GM23248 (cell line): ENCODE results near the gene SLC8A2. TPM values are rescaled to one million over a fixed set of nuclear protein-coding genes. Genes with fewer than 3 reads are reported as not detected.

Experiments used
- DNase-seq: peaks from one replicate; pipeline ENCODE4 v3.0.0-alpha.2; 2015
- H2AFZ ChIP-seq: fragments of 200-600 bp; sonication (generic); 2 replicates; pipeline ENCODE4 v1.6.1; 2016; ENCODE audit warnings: antibody characterized with exemption
- H3F3A ChIP-seq: fragments of 200-600 bp; sonication (generic); 2 replicates; pipeline ENCODE4 v1.6.1; 2016; ENCODE audit warnings: mild to moderate bottlenecking, antibody characterized with exemption, mixed run types; ENCODE audit not compliant: insufficient read depth
- H3K27ac ChIP-seq: fragments of 200-600 bp; sonication (generic); 2 replicates; pipeline ENCODE4 v1.5.1; 2016; ENCODE audit warnings: mild to moderate bottlenecking
- H3K27me3 ChIP-seq: fragments of 200-600 bp; sonication (generic); replicated peaks from 2 replicates; pipeline ENCODE4 v1.6.1; 2016; ENCODE audit warnings: mild to moderate bottlenecking; ENCODE audit not compliant: insufficient read depth
- H3K36me3 ChIP-seq: fragments of 200-600 bp; sonication (generic); 2 replicates; pipeline ENCODE4 v1.6.1; 2016; ENCODE audit warnings: low read depth, mild to moderate bottlenecking
- H3K4me1 ChIP-seq: fragments of 200-600 bp; sonication (generic); 2 replicates; pipeline ENCODE4 v1.6.1; 2016; ENCODE audit warnings: mild to moderate bottlenecking; ENCODE audit not compliant: insufficient read depth
- H3K4me2 ChIP-seq: fragments of 200-600 bp; sonication (generic); one replicate; pipeline ENCODE4 v1.6.1; 2016; ENCODE audit warnings: mild to moderate bottlenecking; ENCODE audit not compliant: unreplicated experiment
- H3K4me3 ChIP-seq: fragments of 200-600 bp; sonication (generic); 2 replicates; pipeline ENCODE4 v1.5.1; 2016; ENCODE audit warnings: mild to moderate bottlenecking
- H3K79me2 ChIP-seq: fragments of 200-600 bp; sonication (generic); 2 replicates; pipeline ENCODE4 v1.6.1; 2016; ENCODE audit warnings: mild to moderate bottlenecking; ENCODE audit not compliant: insufficient read depth
- H3K9ac ChIP-seq: fragments of 200-600 bp; sonication (generic); 2 replicates; pipeline ENCODE4 v1.6.1; 2016; ENCODE audit warnings: mild to moderate bottlenecking
- H3K9me2 ChIP-seq: fragments of 200-600 bp; sonication (generic); 2 replicates; pipeline ENCODE4 v1.6.1; 2016; ENCODE audit warnings: mixed run types, mild to moderate bottlenecking, moderate library complexity; ENCODE audit not compliant: insufficient read depth
- H3K9me3 ChIP-seq: fragments of 200-600 bp; sonication (generic); one replicate; pipeline ENCODE4 v1.6.1; 2017; ENCODE audit warnings: low read depth
- H4K20me1 ChIP-seq: fragments of 200-600 bp; sonication (generic); 2 replicates; pipeline ENCODE4 v1.6.0; 2016; ENCODE audit not compliant: insufficient read depth
- EZH2 ChIP-seq: fragments of 200-600 bp; sonication (generic); IDR thresholded peaks from 2 replicates; pipeline ENCODE4 v1.6.1; 2018; ENCODE audit warnings: antibody characterized with exemption, mild to moderate bottlenecking; ENCODE audit not compliant: insufficient read depth, poor library complexity, severe bottlenecking
- EZH2phosphoT487 ChIP-seq: fragments of 200-600 bp; sonication (generic); IDR thresholded peaks from 2 replicates; pipeline ENCODE4 v1.6.1; 2018; ENCODE audit warnings: antibody characterized with exemption, moderate library complexity, mild to moderate bottlenecking, low read depth; ENCODE audit not compliant: insufficient read depth
- WGBS, 2 experiments: methylation state at CpG; one replicate each; pipeline ENCODE4 v1.1.6; 2015 to 2017; ENCODE audit warnings: low lambda C conversion rate in 2 of 2, low coverage in 1 of 2; ENCODE audit errors: missing lambda C conversion rate in 2 of 2; 5-methylcytosine and 5-hydroxymethylcytosine counted together
- in situ Hi-C: fragments of 300-500 bp; cut with MboI; formaldehyde crosslinking; loops from 2 replicates; pipeline ENCODE4 v1.15.0; 2020
- polyA plus RNA-seq: library from polyadenylated mRNA; unstranded; fragments of >200 nt; fragmentation: Nextera tagmentation; extraction: Ambion mirVana; gene quantifications from 2 replicates; pipeline ENCODE4 v1.2.1, GENCODE V29; 2016
- total RNA-seq: library from RNA; depleted of rRNA; stranded (reverse); fragments of >200 nt; shearing (Covaris generic); gene quantifications from 2 replicates; pipeline ENCODE4 v1.2.3, GENCODE V29; 2014; rRNA removed

Gene SLC8A2
- total RNA-seq (0.38 TPM in 1 of 2 replicates, not detected in the other), polyA plus RNA-seq (0.11 TPM in 1 of 2 replicates, not detected in the other)

GRCh38 chr19:47471733-47472457, at the start of gene SLC8A2:
Gene SLC8A2, minus strand, starts transcription at chr19:47471893. Its CDS starts 5,490 bp downstream, at chr19:47466403.
- Histone ChIP-seq H3K4me2 (no peak within 1 kb of the TSS), H4K20me1 (no peaks in the 10 kb centered on the region), H2AFZ (no peak within 1 kb of the TSS), H3F3A (no peaks in the 10 kb centered on the region), H3K27ac (no peak within 1 kb of the TSS), H3K79me2 (no peaks in the 10 kb centered on the region), H3K36me3 (no peaks in the 10 kb centered on the region), H3K27me3 (peaks cover 33% of the 10 kb centered on the region), H3K9me3 (no peaks in the 10 kb centered on the region), H3K9me2 (no peaks in the 10 kb centered on the region), H3K4me3 (no peak within 1 kb of the TSS), H3K4me1 (no peaks in the 10 kb centered on the region), H3K9ac (no peak within 1 kb of the TSS)
- 3 to 8% methylated on average over 14 to 29 of the region's 29 CpGs for WGBS, 2 experiments
- peak; percentile 67 for DNase-seq
- TF ChIP-seq EZH2phosphoT487 (no peak), EZH2 (no peak)
- in situ Hi-C loops: no loop called here

GRCh38 chr19:47520839-47521238, 49.1 kb upstream of the SLC8A2 start:
- Histone ChIP-seq H3K4me1 (peaks cover 6% of the 10 kb centered on the region), H3K4me3 (no peak overlapping the region), H3F3A (no peaks in the 10 kb centered on the region), H4K20me1 (no peaks in the 10 kb centered on the region), H3K9me3 (no peaks in the 10 kb centered on the region), H3K36me3 (no peaks in the 10 kb centered on the region), H3K27ac (no peak overlapping the region), H2AFZ (no peak overlapping the region), H3K9me2 (no peaks in the 10 kb centered on the region), H3K4me2 (no peak overlapping the region), H3K9ac (no peak overlapping the region), H3K27me3 (no peaks in the 10 kb centered on the region), H3K79me2 (no peaks in the 10 kb centered on the region)
- in situ Hi-C loops: no loop called here
- no peak for DNase-seq
- 84 to 95% methylated on average over 3 to 6 of the region's 6 CpGs for WGBS, 2 experiments
- no peak for TF ChIP-seq EZH2
- TF ChIP-seq EZH2phosphoT487: no peak

GRCh38 chr19:47520343-47520806, 48.7 kb upstream of the SLC8A2 start:
- Histone ChIP-seq H3K4me3 (no peak overlapping the region), H3K27ac (no peak overlapping the region), H3K79me2 (no peaks in the 10 kb centered on the region), H3K4me2 (no peak overlapping the region), H3K4me1 (peaks cover 6% of the 10 kb centered on the region), H3K9me3 (no peaks in the 10 kb centered on the region), H4K20me1 (no peaks in the 10 kb centered on the region), H3K9me2 (no peaks in the 10 kb centered on the region), H3K27me3 (no peaks in the 10 kb centered on the region), H2AFZ (no peak overlapping the region), H3F3A (no peaks in the 10 kb centered on the region), H3K36me3 (no peaks in the 10 kb centered on the region), H3K9ac (no peak overlapping the region)
- 70 to 77% methylated on average over 10 of the region's 10 CpGs for WGBS, 2 experiments
- TF ChIP-seq EZH2phosphoT487 (no peak), EZH2 (no peak)
- in situ Hi-C loops: no loop called here
- no peak for DNase-seq

GRCh38 chr19:47518854-47519253, 47.2 kb upstream of the SLC8A2 start:
- no peak overlapping the region for H3K9ac ChIP-seq
- TF ChIP-seq EZH2phosphoT487: no peak
- TF ChIP-seq EZH2: no peak
- no peaks in the 10 kb centered on the region for H3K27me3 ChIP-seq
- H3K79me2 ChIP-seq: peaks cover 9% of the 10 kb centered on the region
- H3K4me1 ChIP-seq: peaks cover 6% of the 10 kb centered on the region
- in situ Hi-C loops: no loop called here
- no peak overlapping the region for H3K27ac ChIP-seq
- 83 to 84% methylated on average over 9 of the region's 9 CpGs for WGBS, 2 experiments
- no peaks in the 10 kb centered on the region for H4K20me1 ChIP-seq
- no peaks in the 10 kb centered on the region for H3F3A ChIP-seq
- H3K9me3 ChIP-seq: no peaks in the 10 kb centered on the region
- no peak overlapping the region for H3K4me2 ChIP-seq
- H3K36me3 ChIP-seq: no peaks in the 10 kb centered on the region
- no peak overlapping the region for H3K4me3 ChIP-seq
- no peak for DNase-seq
- H3K9me2 ChIP-seq: no peaks in the 10 kb centered on the region
- H2AFZ ChIP-seq: no peak overlapping the region
